IMR-90 (cell line): ENCODE data around the gene ZNF512. TPM values are rescaled to one million over a fixed set of nuclear protein-coding genes. Genes with fewer than 3 reads are reported as not detected.

Experiments
- ATAC-seq: fragments of 200-7000 bp; cut with Tn5 transposase; 2 replicates; pipeline ENCODE4 v1.9.1; 2020; ENCODE audit warnings: low read depth, mild to moderate bottlenecking, moderate library complexity
- BruUV-seq: library from RNA; stranded (reverse); fragments of 400-500 nt; replicated peaks from 2 replicates; lab custom pipeline; 2021; lab: Mats Ljungman, UMichigan
- CTCF ChIA-PET: fragments of 300-600 bp; formaldehyde crosslinking; extraction: SDS; loops from one replicate; lab custom pipeline; 2021; ENCODE audit warnings: antibody characterized with exemption; lab: Yijun Ruan, JAX
- POLR2A ChIA-PET: fragments of 300-600 bp; sonication (Branson Sonifier 250); formaldehyde crosslinking; loops from one replicate; lab custom pipeline; 2022; ENCODE audit warnings: antibody characterized with exemption; ENCODE audit not compliant: unreplicated experiment; lab: Charles Lee
- DNase-seq: peaks from one replicate; pipeline ENCODE4 v3.0.0; 2013
- H2AFZ ChIP-seq: replicated peaks from 2 replicates; pipeline ENCODE3; 2013; ENCODE audit warnings: low read length, mild to moderate bottlenecking; ENCODE audit not compliant: poor library complexity
- H2AK5ac ChIP-seq: 2 replicates; pipeline ENCODE4 v1.6.1; 2013; ENCODE audit warnings: low read depth, low read length, inconsistent platforms
- H2AK9ac ChIP-seq: replicated peaks from 2 replicates; pipeline ENCODE3; 2013; ENCODE audit warnings: mild to moderate bottlenecking, low read depth, low read length, moderate library complexity; ENCODE audit not compliant: poor library complexity
- H2BK120ac ChIP-seq: 2 replicates; pipeline ENCODE4 v1.6.1; 2013; ENCODE audit warnings: low read depth, low read length, inconsistent platforms
- H2BK15ac ChIP-seq: 3 replicates; pipeline ENCODE4 v1.6.1; 2013; ENCODE audit warnings: low read depth, low read length, inconsistent platforms
- H2BK20ac ChIP-seq: 2 replicates; pipeline ENCODE4 v1.6.1; 2013; ENCODE audit warnings: low read depth, mild to moderate bottlenecking, inconsistent platforms, low read length, moderate library complexity
- H2BK5ac ChIP-seq: 2 replicates; pipeline ENCODE4 v1.6.1; 2013; ENCODE audit warnings: mild to moderate bottlenecking, low read depth, low read length, inconsistent platforms; ENCODE audit not compliant: poor library complexity, severe bottlenecking
- H3K14ac ChIP-seq: replicated peaks from 2 replicates; pipeline ENCODE4 v1.6.1; 2013; ENCODE audit warnings: low read depth, low read length, inconsistent platforms
- H3K18ac ChIP-seq: 2 replicates; pipeline ENCODE4 v1.6.1; 2013; ENCODE audit warnings: low read depth, low read length, control low read depth
- H3K23ac ChIP-seq: 2 replicates; pipeline ENCODE4 v1.6.1; 2013; ENCODE audit warnings: low read depth, low read length, inconsistent platforms
- H3K27ac ChIP-seq: 2 replicates; pipeline ENCODE4 v1.5.1; 2013; ENCODE audit warnings: mild to moderate bottlenecking, control low read depth, low read length; ENCODE audit not compliant: insufficient read depth
- H3K27me3 ChIP-seq: 2 replicates; pipeline ENCODE4 v1.6.1; 2013; ENCODE audit warnings: low read length; ENCODE audit not compliant: control insufficient read depth, insufficient read depth
- H3K36me3 ChIP-seq: 2 replicates; pipeline ENCODE4 v1.6.1; 2013; ENCODE audit warnings: low read length, mixed read lengths; ENCODE audit not compliant: control insufficient read depth, insufficient read depth
- H3K4ac ChIP-seq: 2 replicates; pipeline ENCODE4 v1.6.1; 2013; ENCODE audit warnings: low read depth, low read length, inconsistent platforms
- H3K4me1 ChIP-seq: 2 replicates; pipeline ENCODE4 v1.6.1; 2013; ENCODE audit warnings: low read length, mixed read lengths; ENCODE audit not compliant: control insufficient read depth, insufficient read depth
- H3K4me2 ChIP-seq: 2 replicates; pipeline ENCODE4 v1.6.1; 2013; ENCODE audit warnings: low read depth, mild to moderate bottlenecking, control low read depth, low read length, moderate library complexity
- H3K4me3 ChIP-seq: 2 replicates; pipeline ENCODE4 v1.5.1; 2013; ENCODE audit warnings: low read depth, mild to moderate bottlenecking, control low read depth, low read length, moderate library complexity; ENCODE audit not compliant: insufficient read depth
- H3K56ac ChIP-seq: 2 replicates; pipeline ENCODE4 v1.6.1; 2013; ENCODE audit warnings: low read length, inconsistent platforms; ENCODE audit not compliant: insufficient read depth; ENCODE audit errors: extremely low read depth
- H3K79me1 ChIP-seq, 2 experiments: 2 replicates each; pipeline ENCODE4 v1.6.1; 2013; ENCODE audit warnings: low read length in 2 of 2, inconsistent platforms in 1 of 2, low read depth in 1 of 2
- H3K9ac ChIP-seq: 2 replicates; pipeline ENCODE4 v1.6.1; 2013; ENCODE audit warnings: low read depth, low read length, control low read depth
- H3K9me1 ChIP-seq: 2 replicates; pipeline ENCODE4 v1.6.1; 2013; ENCODE audit warnings: low read length, inconsistent platforms; ENCODE audit not compliant: insufficient read depth
- H3K9me3 ChIP-seq: 2 replicates; pipeline ENCODE4 v1.6.1; 2013; ENCODE audit warnings: low read length; ENCODE audit not compliant: control insufficient read depth, insufficient read depth
- H4K20me1 ChIP-seq: 2 replicates; pipeline ENCODE4 v1.6.1; 2013; ENCODE audit warnings: low read length, inconsistent platforms; ENCODE audit not compliant: insufficient read depth
- H4K5ac ChIP-seq: 2 replicates; pipeline ENCODE4 v1.6.1; 2013; ENCODE audit warnings: mild to moderate bottlenecking, low read depth, low read length, control low read depth
- H4K8ac ChIP-seq, 2 experiments: 2 replicates each; pipeline ENCODE4 v1.6.1; 2013; ENCODE audit warnings: low read depth in 2 of 2, low read length in 2 of 2, control low read depth in 1 of 2, inconsistent platforms in 1 of 2
- H4K91ac ChIP-seq: 2 replicates; pipeline ENCODE4 v1.6.1; 2013; ENCODE audit warnings: low read depth, low read length, inconsistent platforms; ENCODE audit not compliant: insufficient read depth
- BHLHE40 ChIP-seq: fragments of 150-350 bp; IDR thresholded peaks from 2 replicates; pipeline ENCODE4 v1.6.1; 2016; ENCODE audit warnings: mild to moderate bottlenecking, low read depth, low read length
- CEBPB ChIP-seq: IDR thresholded peaks from 2 replicates; pipeline ENCODE4 v1.6.1; 2012; ENCODE audit warnings: low read depth, low read length, improper control_type of control experiment
- FOS ChIP-seq: fragments of 150-350 bp; IDR thresholded peaks from 2 replicates; pipeline ENCODE4 v1.6.1; 2016; ENCODE audit warnings: low read depth, low read length
- MAFK ChIP-seq: IDR thresholded peaks from 2 replicates; pipeline ENCODE4 v1.6.1; 2012; ENCODE audit warnings: low read depth, low read length, improper control_type of control experiment
- MXI1 ChIP-seq: IDR thresholded peaks from 2 replicates; pipeline ENCODE4 v1.6.1; 2012; ENCODE audit warnings: low read depth, mild to moderate bottlenecking, low read length, moderate library complexity, borderline replicate concordance
- NFE2L2 ChIP-seq: fragments of 150-350 bp; IDR thresholded peaks from 2 replicates; pipeline ENCODE4 v1.6.1; 2016; ENCODE audit warnings: low read depth, mild to moderate bottlenecking, low read length
- RCOR1 ChIP-seq: IDR thresholded peaks from 2 replicates; pipeline ENCODE4 v1.6.1; 2012; ENCODE audit warnings: mild to moderate bottlenecking, low read length, improper control_type of control experiment; ENCODE audit not compliant: insufficient replicate concordance
- WGBS, 2 experiments: methylation state at CpG; one replicate each; pipeline versions ENCODE4 v1.1.5 to v1.1.7; 2013; ENCODE audit warnings: missing lambda C conversion rate in 2 of 2; ENCODE audit not compliant: insufficient read length in 1 of 2; ENCODE audit errors: extremely low coverage in 2 of 2; 5-methylcytosine and 5-hydroxymethylcytosine counted together
- dilution Hi-C: fragments of 300-500 bp; cut with HindIII; formaldehyde crosslinking; loops from one replicate; pipeline ENCODE4 v1.14.3; 2018; ENCODE audit warnings: low sequenced_read_pairs; ENCODE audit not compliant: unreplicated experiment
- in situ Hi-C: fragments of 300-500 bp; cut with MboI; formaldehyde crosslinking; loops from 3 replicates; pipeline ENCODE4 v1.14.3; 2019; ENCODE audit warnings: low sequenced_read_pairs, inconsistent platforms, mixed read lengths
- intact Hi-C: fragments of 100-400 bp; cut with micrococcal nuclease; formaldehyde crosslinking; loops from 2 replicates; pipeline ENCODE4 v1.10.0; 2022
- polyA plus RNA-seq, 3 experiments: library from polyadenylated mRNA; depleted of rRNA; stranded (reverse); fragments of >200 nt; gene quantifications; 2 replicates each; pipeline ENCODE4 v1.2.3, GENCODE V29; 2012; ENCODE audit warnings: low replicate concordance in 1 of 3
- total RNA-seq: library from RNA; depleted of rRNA; stranded (reverse); fragments of >200 nt; gene quantifications from 2 replicates; pipeline ENCODE4 v1.2.3, GENCODE V29; 2012

Gene ZNF512
- total and polyA plus RNA-seq, 2 of the 4 experiments (the other 2 are of a cell fraction) = 25.8 to 56.5 TPM

DNA sequence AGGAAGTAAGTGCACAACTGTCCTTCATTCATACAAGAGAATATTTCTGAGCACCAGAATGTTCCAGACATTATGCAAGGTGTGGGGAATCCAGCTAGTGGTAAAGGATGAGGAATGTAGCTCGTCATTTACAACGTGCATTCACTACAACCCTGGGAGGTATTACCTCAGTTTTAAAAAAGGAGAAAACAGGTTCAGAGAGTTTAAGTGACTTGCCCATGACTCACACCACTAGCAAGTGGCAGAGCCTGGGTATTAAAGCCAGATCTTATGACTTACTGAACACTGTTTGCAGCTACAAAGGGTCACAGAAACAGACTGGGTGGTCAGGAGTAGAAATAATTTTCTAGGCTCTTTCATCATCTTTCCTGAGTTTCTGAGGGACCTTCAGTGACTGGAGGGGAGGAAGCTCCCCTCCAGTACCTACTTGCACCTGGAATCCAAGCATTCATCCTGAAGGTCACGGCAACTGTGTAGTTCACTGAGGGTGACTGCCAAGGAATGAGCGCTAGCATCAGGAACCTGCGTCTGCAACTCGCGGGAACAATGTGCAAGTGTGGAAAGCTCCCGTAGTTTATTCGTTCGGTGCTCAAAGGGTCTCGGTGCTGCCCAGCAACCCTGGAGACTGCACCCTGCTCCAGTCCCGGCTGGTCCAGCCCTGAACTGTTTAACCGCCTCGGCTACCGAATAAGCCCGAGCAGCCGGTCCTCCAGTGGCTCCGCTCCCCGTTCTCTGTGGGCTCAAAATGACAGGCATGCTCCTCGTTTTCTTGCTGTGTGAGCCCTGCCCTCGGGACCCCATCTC lies 45.3 kb downstream of the ZNF512 start:
- in situ Hi-C loops (no loop called here), dilution Hi-C loops (no loop called here), intact Hi-C loops (loop anchor here (2.0 to 10.0 kb wide), 2 partner anchors 139 to 223 kb away; partner anchors contain the start of genes IFT172 and PPM1G)
- H2BK5ac ChIP-seq = peak overlapping the region; percentile 63
- peak overlapping the region; percentile 8; the same call in 1 of the 2 replicates for H3K9ac ChIP-seq
- H3K79me1 ChIP-seq = peaks cover 9 to 38% of the 10 kb centered on the region in 2 experiments
- no peak overlapping the region for H3K18ac ChIP-seq
- peak overlapping the region; percentile 22; the same call in 1 of the 2 replicates for H3K14ac ChIP-seq
- peak overlapping the region; percentile 89 for H3K4me2 ChIP-seq
- H3K4me1 ChIP-seq = peaks cover 5% of the 10 kb centered on the region
- peak; percentile 96 for DNase-seq
- TF ChIP-seq MXI1 (no peak), MAFK (no peak), RCOR1 (peak; percentile 78), BHLHE40 (0 out of 2 replicates have a peak, but pooled peaks have one; percentile 24), FOS (peak; percentile 80), NFE2L2 (0 out of 2 replicates have a peak, but pooled peaks have one; percentile 28), CEBPB (peak; percentile 88)
- H2AK9ac ChIP-seq = peak overlapping the region; percentile 69
- no TSS peak for BruUV-seq
- H3K56ac ChIP-seq = peak overlapping the region; percentile 14
- peaks cover 3% of the 10 kb centered on the region for H3K9me1 ChIP-seq
- peaks cover 9% of the 10 kb centered on the region for H3K36me3 ChIP-seq
- H2BK120ac ChIP-seq = peak overlapping the region; percentile 40; the same call in 1 of the 2 replicates
- H4K5ac ChIP-seq = no peak overlapping the region
- H3K27me3 ChIP-seq = no peaks in the 10 kb centered on the region
- H2BK15ac ChIP-seq = no peak overlapping the region
- peak overlapping the region; percentile 18; the same call in 1 of the 2 replicates for H3K23ac ChIP-seq
- peak overlapping the region; percentile 97 for H2AFZ ChIP-seq
- peak overlapping the region; percentile 30; the same call in 1 of the 2 replicates for H4K91ac ChIP-seq
- H2BK20ac ChIP-seq = no peak overlapping the region
- peak; percentile 63 for ATAC-seq
- peak overlapping the region; percentile 58 for H3K4ac ChIP-seq
- H3K27ac ChIP-seq = peak overlapping the region; percentile 26; the same call in 1 of the 2 replicates
- peak overlapping the region; percentile 94 for H3K4me3 ChIP-seq
- ChIA-PET CTCF (interaction anchor here (1.0 kb wide), 1 partner anchor 55 kb away, joined by 4 read pairs; no protein-coding TSS in a partner anchor), POLR2A (interaction anchor here (0.6 to 1.1 kb wide), 2 partner anchors 125 to 191 kb away, joined by 3 to 9 read pairs; no protein-coding TSS in a partner anchor)
- no peaks in the 10 kb centered on the region for H4K20me1 ChIP-seq
- no CpG with 5 or more reads among the region's 21 CpGs for WGBS, 2 experiments
- peak overlapping the region in 1 of 2 experiments; percentile 44; a peak in 2 of 4 replicates for H4K8ac ChIP-seq
- H2AK5ac ChIP-seq = no peak overlapping the region; the same call in 1 of the 2 replicates
- H3K9me3 ChIP-seq = no peaks in the 10 kb centered on the region
